Transverse colon (tissue), 4 donors: Measurements from ENCODE around the gene CCNT1. TPM values are rescaled to one million over a fixed set of nuclear protein-coding genes. Genes with fewer than 3 reads are reported as not detected.

ENCODE experiments used
- DNase-seq: peaks from one replicate; pipeline ENCODE4 v3.0.0-alpha.2; 2019
- H3K27ac ChIP-seq, 4 donors: fragments of 200-600 bp; sonication (generic); 2 replicates each; pipeline ENCODE4 v1.5.1; 2016 to 2018; ENCODE audit warnings: inconsistent platforms in 4 of 4
- H3K27me3 ChIP-seq: fragments of 200-600 bp; sonication (generic); 2 replicates; pipeline ENCODE4 v1.5.1; 2017; ENCODE audit warnings: inconsistent platforms
- H3K36me3 ChIP-seq, 4 donors: fragments of 200-600 bp; sonication (generic); 2 replicates each; pipeline ENCODE4 v1.5.1; 2017 to 2019; ENCODE audit warnings: inconsistent platforms in 4 of 4
- H3K4me1 ChIP-seq, 4 donors: fragments of 200-600 bp; sonication (generic); 2 replicates each; pipeline ENCODE4 v1.5.1; 2017 to 2020; ENCODE audit warnings: inconsistent platforms in 4 of 4
- H3K4me3 ChIP-seq, 4 donors: fragments of 200-600 bp; sonication (generic); 1 replicate in 1 of 4; 2 replicates in 3 of 4; pipeline versions ENCODE4 v1.5.1 to v1.6.1; 2017 to 2019; ENCODE audit warnings: inconsistent platforms in 4 of 4
- H3K9me3 ChIP-seq, 2 donors: fragments of 200-600 bp; sonication (generic); 2 replicates each; pipeline ENCODE4 v1.5.1; 2017 to 2019; ENCODE audit warnings: inconsistent platforms in 2 of 2
- CTCF ChIP-seq, 5 experiments: fragments of 200-600 bp in 3 of 5; fragments of 450-650 bp in 2 of 5; sonication (generic) in 3 of 5; IDR thresholded peaks; 1 replicate in 2 of 5; 2 replicates in 3 of 5; pipeline ENCODE4 v1.5.1; 2016 to 2017; ENCODE audit warnings: antibody characterized with exemption in 5 of 5, inconsistent platforms in 3 of 5, mild to moderate bottlenecking in 2 of 5, moderate library complexity in 1 of 5
- EP300 ChIP-seq: sonication (generic); formaldehyde crosslinking; IDR thresholded peaks from one replicate; pipeline ENCODE4 v1.6.1; 2017; ENCODE audit warnings: antibody characterized with exemption, low read depth
- POLR2A ChIP-seq: fragments of 450-650 bp; IDR thresholded peaks from one replicate; pipeline ENCODE4 v1.6.1; 2016; ENCODE audit warnings: antibody characterized with exemption, mild to moderate bottlenecking, moderate library complexity
- POLR2AphosphoS5 ChIP-seq, 3 donors: sonication (generic); formaldehyde crosslinking; IDR thresholded peaks; one replicate each; pipeline ENCODE4 v1.6.1; 2016; ENCODE audit warnings: antibody characterized with exemption in 3 of 3
- WGBS, 2 donors: methylation state at CpG; one replicate each; pipeline ENCODE4 v1.1.5; 2018; ENCODE audit warnings: low coverage in 1 of 2; 5-methylcytosine and 5-hydroxymethylcytosine counted together
- in situ Hi-C, 4 donors: fragments of 200-750 bp; cut with MboI; loops; one replicate each; pipeline versions ENCODE4 v1.15.0 to v1.15.1; 2017; ENCODE audit warnings: low sequenced_read_pairs in 3 of 4, low pct_ligation_motif_present in 1 of 4, low pct_unique_long_range_greater_than_20kb in 1 of 4
- intact Hi-C: fragments of 100-400 bp; cut with DNase I; formaldehyde crosslinking; loops from one replicate; pipeline ENCODE4 v1.15.1; 2023; ENCODE audit warnings: low total_unique reads
- total RNA-seq, 4 donors: library from RNA; depleted of rRNA; stranded (reverse); fragments of >200 nt; gene quantifications; one replicate each; pipeline ENCODE4 v1.1.0, GENCODE V29; 2016

Gene CCNT1
- total RNA-seq: 10 to 100 TPM in 3 of 4 donors, 1 to 10 TPM in 1; 10.0 to 29.4 (median 23.6) TPM

GRCh38 chr12:48716493-48717251 is at the start of gene CCNT1:
Gene CCNT1, minus strand, starts transcription at chr12:48716707. Its CDS starts 32 bp downstream, at chr12:48716675.
- Histone ChIP-seq H3K27me3 (no peaks in the 10 kb centered on the region), H3K9me3 (peaks cover 0 to 12% of the 10 kb centered on the region in 2 donors), H3K27ac (peak within 1 kb of the TSS; percentile 92 to 97 (median 96)), H3K4me1 (peaks cover 20 to 34% (median 22%) of the 10 kb centered on the region in 4 donors), H3K4me3 (peak within 1 kb of the TSS; percentile 60 to 86 (median 69)), H3K36me3 (peaks cover 0 to 19% (median 5%) of the 10 kb centered on the region in 4 donors)
- intact Hi-C loops: no loop called here
- TF ChIP-seq POLR2AphosphoS5 (IDR thresholded peaks at IDR 0.05) (peak; percentile 91 to 96 (median 95)), EP300 (peak; percentile 51), CTCF (IDR thresholded peaks at IDR 0.05) (peak in 4 of 5 experiments; percentile 6 to 80 (median 48)), POLR2A (peak; percentile 92)
- peak; percentile 99 for DNase-seq
- in situ Hi-C loops: no loop called here
- WGBS, 2 donors: 0% methylated on average over 61 of the region's 61 CpGs; no CpG with 5 or more reads in 1 of the 2 donors

- peaks cover 0 to 18% (median 11%) of the 10 kb centered on the region in 4 donors for H3K4me1 ChIP-seq
- H3K27me3 ChIP-seq: no peaks in the 10 kb centered on the region
- H3K4me3 ChIP-seq: no peak overlapping the region
- TF ChIP-seq EP300 (no peak), POLR2A (no peak), CTCF (IDR thresholded peaks at IDR 0.05) (no peak), POLR2AphosphoS5 (IDR thresholded peaks at IDR 0.05) (no peak)
- intact Hi-C loops: no loop called here
- in situ Hi-C loops: no loop called here
- peak overlapping the region in 2 of 4 donors; percentile 1 to 42 for H3K27ac ChIP-seq
- no peak for DNase-seq
- 74 to 75% methylated on average over 2 to 5 of the region's 5 CpGs for WGBS, 2 donors
- no peaks in the 10 kb centered on the region for H3K9me3 ChIP-seq
- H3K36me3 ChIP-seq: peaks cover 0 to 24% (median 9%) of the 10 kb centered on the region in 4 donors
Measured at GRCh38 chr12:48765753-48766162, 49.3 kb upstream of the CCNT1 start.

GRCh38 chr12:48764521-48764920 is 48.0 kb upstream of the CCNT1 start:
- DNase-seq: peak; percentile 65
- Histone ChIP-seq H3K9me3 (no peaks in the 10 kb centered on the region), H3K27me3 (no peaks in the 10 kb centered on the region), H3K4me1 (peaks cover 0 to 18% (median 11%) of the 10 kb centered on the region in 4 donors), H3K27ac (peak overlapping the region in 2 of 4 donors; percentile 17 to 42), H3K4me3 (no peak overlapping the region), H3K36me3 (peaks cover 0 to 18% (median 7%) of the 10 kb centered on the region in 4 donors)
- 44% methylated on average over 2 of the region's 2 CpGs; no CpG with 5 or more reads in 1 of the 2 donors for WGBS, 2 donors
- intact Hi-C loops (no loop called here), in situ Hi-C loops (loop anchor here in 1 of 4 donors (5.0 kb wide), 1 partner anchor 33 kb away; no protein-coding TSS in a partner anchor)
- no peak for TF ChIP-seq CTCF (IDR thresholded peaks at IDR 0.05)
- TF ChIP-seq POLR2AphosphoS5 (IDR thresholded peaks at IDR 0.05): peak in 1 of 3 donors; percentile 6

GRCh38 chr12:48758737-48759136 is 42.2 kb upstream of the CCNT1 start:
- Histone ChIP-seq H3K27ac (no peak overlapping the region), H3K36me3 (no peaks in the 10 kb centered on the region), H3K4me3 (no peak overlapping the region), H3K9me3 (no peaks in the 10 kb centered on the region), H3K4me1 (peaks cover 0 to 3% (median 0%) of the 10 kb centered on the region in 4 donors), H3K27me3 (no peaks in the 10 kb centered on the region)
- in situ Hi-C loops: no loop called here
- intact Hi-C loops: no loop called here
- TF ChIP-seq EP300: no peak
- TF ChIP-seq CTCF (IDR thresholded peaks at IDR 0.05): no peak
- no peak for TF ChIP-seq POLR2A
- TF ChIP-seq POLR2AphosphoS5 (IDR thresholded peaks at IDR 0.05): no peak
- DNase-seq: no peak
